ENCODE measurements around the gene ZDHHC7.
A peak's percentile ranks its signal among the peaks of the same experiment; 100 is the strongest.

DNA sequence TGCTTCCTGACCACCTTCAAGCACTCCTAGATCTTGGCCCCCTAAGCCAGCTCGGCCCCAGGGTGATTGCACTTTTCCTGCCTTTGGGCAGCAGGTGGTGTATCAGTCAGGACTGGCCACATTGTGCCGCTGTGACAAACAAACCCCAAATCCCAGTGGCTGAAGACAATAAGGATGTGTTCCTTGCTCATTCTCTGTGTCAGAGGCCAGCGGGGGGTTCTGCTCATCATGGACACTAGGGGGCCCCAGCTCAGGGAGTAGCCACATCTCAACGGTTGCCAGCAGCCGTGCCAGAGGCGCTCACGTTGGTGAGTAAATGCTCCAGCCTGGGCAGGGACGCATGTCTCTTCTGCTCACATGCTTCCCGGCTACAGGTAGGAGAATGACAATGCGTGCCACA, 60.4 kb downstream of the ZDHHC7 start:
- TF ChIP-seq, protein P1, sequence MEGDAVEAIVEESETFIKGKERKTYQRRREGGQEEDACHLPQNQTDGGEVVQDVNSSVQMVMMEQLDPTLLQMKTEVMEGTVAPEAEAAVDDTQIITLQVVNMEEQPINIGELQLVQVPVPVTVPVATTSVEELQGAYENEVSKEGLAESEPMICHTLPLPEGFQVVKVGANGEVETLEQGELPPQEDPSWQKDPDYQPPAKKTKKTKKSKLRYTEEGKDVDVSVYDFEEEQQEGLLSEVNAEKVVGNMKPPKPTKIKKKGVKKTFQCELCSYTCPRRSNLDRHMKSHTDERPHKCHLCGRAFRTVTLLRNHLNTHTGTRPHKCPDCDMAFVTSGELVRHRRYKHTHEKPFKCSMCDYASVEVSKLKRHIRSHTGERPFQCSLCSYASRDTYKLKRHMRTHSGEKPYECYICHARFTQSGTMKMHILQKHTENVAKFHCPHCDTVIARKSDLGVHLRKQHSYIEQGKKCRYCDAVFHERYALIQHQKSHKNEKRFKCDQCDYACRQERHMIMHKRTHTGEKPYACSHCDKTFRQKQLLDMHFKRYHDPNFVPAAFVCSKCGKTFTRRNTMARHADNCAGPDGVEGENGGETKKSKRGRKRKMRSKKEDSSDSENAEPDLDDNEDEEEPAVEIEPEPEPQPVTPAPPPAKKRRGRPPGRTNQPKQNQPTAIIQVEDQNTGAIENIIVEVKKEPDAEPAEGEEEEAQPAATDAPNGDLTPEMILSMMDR (IDR thresholded peaks at IDR 0.05; ENCODE audit: low read depth, low read length, poor library complexity, severe bottlenecking) = peak; percentile 68
- no peak for TF ChIP-seq EZH2phosphoT487 (IDR thresholded peaks at IDR 0.05; ENCODE audit: borderline replicate concordance, low read length)

Measured in DOHH2 (cell line).